H1 (cell line): ENCODE data around the gene CES4A. TPM values are rescaled to one million over a fixed set of nuclear protein-coding genes. Genes with fewer than 3 reads are reported as not detected.

ENCODE experiments used
- CTCF ChIA-PET: fragments of 300-600 bp; sonication (Branson Sonifier 250); formaldehyde crosslinking; loops from one replicate; lab custom pipeline; 2021; ENCODE audit not compliant: partially characterized antibody; lab: Charles Lee
- POLR2A ChIA-PET: fragments of 300-600 bp; sonication (Branson Sonifier 250); formaldehyde crosslinking; loops from one replicate; lab custom pipeline; 2021; ENCODE audit warnings: inconsistent platforms; ENCODE audit not compliant: partially characterized antibody; lab: Charles Lee
- DNase-seq, 2 experiments: peaks; one replicate each; pipeline versions ENCODE4 v3.0.0 to v3.0.0-alpha.2; 2010 to 2022; ENCODE audit warnings: low spot score in 2 of 2, low read depth in 1 of 2, mixed read lengths in 1 of 2
- FAIRE-seq: peaks from 2 replicates; lab custom pipeline; 2011; peaks lifted over from hg19 to GRCh38; lab: Jason Lieb, UNC
- H2AFZ ChIP-seq: 2 replicates; pipeline ENCODE4 v1.8.1; 2012; ENCODE audit warnings: low read length, inconsistent platforms
- H2AK5ac ChIP-seq: 2 replicates; pipeline ENCODE4 v1.6.1; 2013; ENCODE audit warnings: low read depth, low read length
- H2BK120ac ChIP-seq: replicated peaks from 2 replicates; pipeline ENCODE3; 2013; ENCODE audit warnings: low read depth, low read length, inconsistent platforms
- H2BK12ac ChIP-seq: 2 replicates; pipeline ENCODE4 v1.6.1; 2013; ENCODE audit warnings: low read depth, low read length
- H2BK15ac ChIP-seq: 2 replicates; pipeline ENCODE4 v1.6.1; 2013; ENCODE audit warnings: low read length
- H2BK20ac ChIP-seq: 2 replicates; pipeline ENCODE4 v1.6.1; 2013; ENCODE audit warnings: low read length
- H2BK5ac ChIP-seq: 2 replicates; pipeline ENCODE4 v1.6.1; 2013; ENCODE audit warnings: low read depth, low read length
- H3K14ac ChIP-seq: 2 replicates; pipeline ENCODE4 v1.6.1; 2013; ENCODE audit warnings: inconsistent platforms; ENCODE audit not compliant: insufficient read length
- H3K18ac ChIP-seq: 2 replicates; pipeline ENCODE4 v1.6.1; 2013; ENCODE audit warnings: low read length; ENCODE audit errors: extremely low read depth
- H3K23ac ChIP-seq: 2 replicates; pipeline ENCODE4 v1.6.1; 2013; ENCODE audit warnings: inconsistent platforms; ENCODE audit not compliant: insufficient read length
- H3K23me2 ChIP-seq: 2 replicates; pipeline ENCODE4 v1.6.1; 2013; ENCODE audit warnings: low read depth, low read length
- H3K27ac ChIP-seq: 2 replicates; pipeline ENCODE4 v1.6.1; 2011; ENCODE audit warnings: low read depth, low read length, inconsistent platforms
- H3K27me3 ChIP-seq, 4 experiments: replicated peaks in 1 of 4; 1 replicate in 1 of 4; 2 replicates in 3 of 4; pipeline versions ENCODE4 v1.6.1 to v1.8.1; 2011 to 2013; ENCODE audit warnings: low read length in 3 of 4, mild to moderate bottlenecking in 3 of 4, inconsistent platforms in 2 of 4, mixed read lengths in 2 of 4, moderate library complexity in 1 of 4; ENCODE audit not compliant: control insufficient read depth in 3 of 4, insufficient read depth in 3 of 4; ENCODE audit errors: extremely low read depth in 1 of 4
- H3K36me3 ChIP-seq, 4 experiments: 2 replicates each; pipeline versions ENCODE4 v1.6.1 to v1.8.1; 2011 to 2013; ENCODE audit warnings: mild to moderate bottlenecking in 4 of 4, low read length in 3 of 4, moderate library complexity in 2 of 4, control low read depth in 1 of 4, inconsistent platforms in 1 of 4; ENCODE audit not compliant: insufficient read depth in 4 of 4, control insufficient read depth in 2 of 4
- H3K4ac ChIP-seq: replicated peaks from 2 replicates; pipeline ENCODE3; 2013; ENCODE audit warnings: low read length, low read depth, mixed read lengths, inconsistent platforms; ENCODE audit not compliant: insufficient read length
- H3K4me1 ChIP-seq, 4 experiments: replicated peaks in 1 of 4; 1 replicate in 1 of 4; 2 replicates in 3 of 4; pipeline versions ENCODE4 v1.6.1 to v1.8.1; 2011 to 2013; ENCODE audit warnings: low read length in 3 of 4, inconsistent platforms in 2 of 4, mixed read lengths in 1 of 4; ENCODE audit not compliant: insufficient read depth in 4 of 4, control insufficient read depth in 3 of 4
- H3K4me2 ChIP-seq, 2 experiments: 2 replicates each; pipeline versions ENCODE4 v1.6.1 to v1.8.1; 2011 to 2013; ENCODE audit warnings: low read depth in 2 of 2, low read length in 2 of 2, control low read depth in 1 of 2, inconsistent platforms in 1 of 2, mild to moderate bottlenecking in 1 of 2; ENCODE audit not compliant: insufficient read depth in 1 of 2
- H3K4me3 ChIP-seq, 4 experiments: fragments of 200-600, 300-600 bp in 1 of 4; sonication (generic), shearing (Covaris generic), sonication (Bioruptor Twin) in 1 of 4; 2 replicates each; pipeline versions ENCODE4 v1.5.1 to v1.8.1; 2011 to 2016; ENCODE audit warnings: low read length in 4 of 4, low read depth in 3 of 4, control low read depth in 2 of 4, inconsistent platforms in 2 of 4, mild to moderate bottlenecking in 2 of 4, mixed read lengths in 1 of 4, moderate library complexity in 1 of 4; ENCODE audit not compliant: insufficient read depth in 2 of 4; ENCODE audit errors: extremely low read depth in 1 of 4
- H3K56ac ChIP-seq: replicated peaks from 2 replicates; pipeline ENCODE3; 2013; ENCODE audit warnings: low read depth, mild to moderate bottlenecking, mixed read lengths, low read length, inconsistent platforms; ENCODE audit not compliant: insufficient read length
- H3K79me1 ChIP-seq: 2 replicates; pipeline ENCODE4 v1.6.1; 2013; ENCODE audit warnings: low read depth, low read length, control low read depth
- H3K79me2 ChIP-seq, 2 experiments: 2 replicates each; pipeline versions ENCODE4 v1.6.1 to v1.8.1; 2012 to 2013; ENCODE audit warnings: low read length in 2 of 2, mild to moderate bottlenecking in 2 of 2, inconsistent platforms in 1 of 2; ENCODE audit not compliant: insufficient read depth in 2 of 2, control insufficient read depth in 1 of 2
- H3K9ac ChIP-seq, 4 experiments: replicated peaks in 1 of 4; 1 replicate in 1 of 4; 2 replicates in 3 of 4; pipeline versions ENCODE4 v1.6.1 to v1.8.1; 2011 to 2013; ENCODE audit warnings: low read depth in 3 of 4, low read length in 3 of 4, control low read depth in 2 of 4, mild to moderate bottlenecking in 2 of 4, moderate library complexity in 2 of 4, inconsistent platforms in 1 of 4; ENCODE audit errors: extremely low read depth in 1 of 4
- H3K9me3 ChIP-seq, 2 experiments: 2 replicates each; pipeline versions ENCODE4 v1.6.1 to v1.8.1; 2012 to 2013; ENCODE audit warnings: mild to moderate bottlenecking in 2 of 2, moderate library complexity in 2 of 2, control low read depth in 1 of 2, inconsistent platforms in 1 of 2, low read depth in 1 of 2, low read length in 1 of 2, mixed read lengths in 1 of 2; ENCODE audit not compliant: insufficient read depth in 2 of 2
- H4K20me1 ChIP-seq, 2 experiments: replicated peaks in 1 of 2; 2 replicates each; pipeline versions ENCODE3 to v1.8.1; 2011 to 2013; ENCODE audit warnings: inconsistent platforms in 2 of 2, low read length in 2 of 2, mild to moderate bottlenecking in 1 of 2; ENCODE audit not compliant: insufficient read depth in 2 of 2, control insufficient read depth in 1 of 2
- H4K5ac ChIP-seq: 2 replicates; pipeline ENCODE4 v1.6.1; 2013; ENCODE audit warnings: low read length, low read depth, mixed read lengths, inconsistent platforms; ENCODE audit not compliant: insufficient read length
- H4K8ac ChIP-seq: 2 replicates; pipeline ENCODE4 v1.8.0; 2013; ENCODE audit warnings: mild to moderate bottlenecking, moderate library complexity, low read length, inconsistent platforms; ENCODE audit not compliant: insufficient read depth; ENCODE audit errors: extremely low read depth
- H4K91ac ChIP-seq: replicated peaks from 2 replicates; pipeline ENCODE3; 2013; ENCODE audit warnings: low read length, mixed read lengths, inconsistent platforms; ENCODE audit not compliant: insufficient read length
- CTBP2 ChIP-seq: IDR thresholded peaks from 2 replicates; pipeline ENCODE4 v1.7.0; 2011; ENCODE audit warnings: borderline replicate concordance, mild to moderate bottlenecking, moderate library complexity, mixed read lengths, low read length; ENCODE audit not compliant: insufficient read depth, insufficient read length
- POLR2AphosphoS5 ChIP-seq: IDR thresholded peaks from 2 replicates; pipeline ENCODE4 v1.6.1; 2011; ENCODE audit warnings: low read depth, low read length
- RNF2 ChIP-seq: fragments of 200-900, 300-1000 bp; sonication (generic); IDR thresholded peaks from 2 replicates; pipeline ENCODE4 v1.7.1; 2016; ENCODE audit warnings: borderline replicate concordance, low read depth, mild to moderate bottlenecking, antibody characterized with exemption, low read length; ENCODE audit not compliant: poor library complexity, severe bottlenecking; ENCODE audit errors: missing control alignments
- SP4 ChIP-seq: IDR thresholded peaks from 2 replicates; pipeline ENCODE4 v1.6.1; 2012; ENCODE audit warnings: low read length, inconsistent platforms
- WGBS, 2 experiments: shearing (Covaris generic) in 1 of 2; methylation state at CpG; one replicate each; pipeline versions ENCODE4 v1.1.6 to v1.1.7; 2013 to 2015; ENCODE audit warnings: low lambda C conversion rate in 2 of 2, mixed read lengths in 2 of 2, inconsistent platforms in 1 of 2, low coverage in 1 of 2, missing lambda C conversion rate in 1 of 2; ENCODE audit not compliant: insufficient replicate concordance in 2 of 2, insufficient coverage in 1 of 2, insufficient read length in 1 of 2; ENCODE audit errors: extremely low coverage in 1 of 2, missing lambda C conversion rate in 1 of 2; 5-methylcytosine and 5-hydroxymethylcytosine counted together
- polyA plus RNA-seq, 7 experiments: library from polyadenylated mRNA; depleted of rRNA in 3 of 7; stranded (reverse) in 5 of 7; unstranded in 2 of 7; fragments of >200 nt in 5 of 7; fragments of 200-250 nt in 2 of 7; gene quantifications; 1 replicate in 5 of 7; 2 replicates in 1 of 7; 4 replicates in 1 of 7; pipeline versions ENCODE4 v1.2.1 to v1.2.3, GENCODE V29; 2011 to 2013; ENCODE audit warnings: missing spikeins in 2 of 7, mixed read lengths in 2 of 7
- total RNA-seq: library from RNA; stranded (reverse); fragmentation: NEBNext Ultra II Directional; extraction: Animal tissue kit (Norgen Biotek cat#: 25700); gene quantifications from 2 replicates; pipeline ENCODE4 v1.2.1, GENCODE V29; 2021
- TF ChIP-seq, protein P1 (sequence below): IDR thresholded peaks from 2 replicates; pipeline ENCODE4 v1.6.1; 2011; ENCODE audit warnings: low read length, improper control_type of control experiment

CES4A gene
- total and polyA plus RNA-seq, 2 of the 8 experiments (the other 6 are each of a cell fraction or from before 2014, with no cell fraction given) = 0.93 to 1.5 TPM

DNA sequence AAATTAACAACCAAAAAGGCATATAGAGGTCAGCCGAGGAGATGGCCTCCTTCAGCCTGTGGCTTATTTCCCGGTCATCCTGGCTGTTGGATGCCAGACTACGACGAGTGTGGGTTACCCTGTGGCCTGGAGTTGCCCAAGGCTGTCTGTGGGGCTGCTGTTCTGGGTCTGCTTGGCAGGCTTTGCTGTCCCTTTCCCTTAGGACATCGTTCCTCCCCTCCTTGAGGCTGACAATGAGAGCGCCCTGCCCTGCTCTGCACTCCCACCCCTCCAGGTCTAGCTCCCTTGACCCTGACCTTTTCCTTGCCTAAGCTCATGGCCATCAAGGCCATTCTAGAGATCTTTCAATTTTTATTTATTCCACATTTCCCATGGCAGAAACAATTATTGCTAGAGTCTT is 38.7 kb downstream of the CES4A start:
- ChIA-PET POLR2A (no interaction called here), CTCF (interaction anchor here (0.8 to 3.2 kb wide), 12 partner anchors 9 to 131 kb away, joined by 3 to 36 read pairs (median 4); partner anchors contain the start of gene B3GNT9)
- H2AK5ac ChIP-seq = no peak overlapping the region
- H3K23me2 ChIP-seq = peaks cover 5% of the 10 kb centered on the region; the same call in 1 of the 2 replicates
- FAIRE-seq (no peak), DNase-seq (peak in 1 of 2 experiments; percentile 22)
- H3K9me3 ChIP-seq = no peaks in the 10 kb centered on the region; a peak in 1 of 4 replicates
- no peak overlapping the region for H2BK15ac ChIP-seq
- no peak overlapping the region for H3K56ac ChIP-seq
- H3K4me3 ChIP-seq = no peak overlapping the region
- no peaks in the 10 kb centered on the region; the same call in 1 of the 2 replicates for H3K79me1 ChIP-seq
- H3K4ac ChIP-seq = no peak overlapping the region
- peaks cover 0 to 7% (median 3%) of the 10 kb centered on the region in 4 experiments; a peak in 2 of 7 replicates for H3K27me3 ChIP-seq
- H3K18ac ChIP-seq = no peak overlapping the region
- no peak overlapping the region for H4K5ac ChIP-seq
- no peak overlapping the region for H3K14ac ChIP-seq
- peaks cover 0 to 3% of the 10 kb centered on the region in 2 experiments for H4K20me1 ChIP-seq
- H4K8ac ChIP-seq = no peak overlapping the region; the same call in 1 of the 2 replicates
- H3K79me2 ChIP-seq = peaks cover 0 to 16% of the 10 kb centered on the region in 2 experiments; a peak in 2 of 4 replicates
- 92% methylated on average over 6 of the region's 6 CpGs; no CpG with 5 or more reads in 1 of the 2 experiments for WGBS, 2 experiments
- no peaks in the 10 kb centered on the region for H3K36me3 ChIP-seq
- no peak overlapping the region for H2BK5ac ChIP-seq
- H2BK20ac ChIP-seq = no peak overlapping the region
- H3K4me1 ChIP-seq = peaks cover 0 to 4% (median 1%) of the 10 kb centered on the region in 4 experiments; a peak in 2 of 7 replicates
- no peak overlapping the region for H4K91ac ChIP-seq
- H2BK120ac ChIP-seq = no peak overlapping the region
- H2BK12ac ChIP-seq = no peak overlapping the region
- no peak overlapping the region for H3K27ac ChIP-seq
- H2AFZ ChIP-seq = no peak overlapping the region
- no peak overlapping the region for H3K23ac ChIP-seq
- H3K9ac ChIP-seq = no peak overlapping the region
- no peak overlapping the region for H3K4me2 ChIP-seq
- TF ChIP-seq POLR2AphosphoS5 (no peak), SP4 (no peak), RNF2 (no peak), CTBP2 (no peak)
- TF ChIP-seq, protein P1, sequence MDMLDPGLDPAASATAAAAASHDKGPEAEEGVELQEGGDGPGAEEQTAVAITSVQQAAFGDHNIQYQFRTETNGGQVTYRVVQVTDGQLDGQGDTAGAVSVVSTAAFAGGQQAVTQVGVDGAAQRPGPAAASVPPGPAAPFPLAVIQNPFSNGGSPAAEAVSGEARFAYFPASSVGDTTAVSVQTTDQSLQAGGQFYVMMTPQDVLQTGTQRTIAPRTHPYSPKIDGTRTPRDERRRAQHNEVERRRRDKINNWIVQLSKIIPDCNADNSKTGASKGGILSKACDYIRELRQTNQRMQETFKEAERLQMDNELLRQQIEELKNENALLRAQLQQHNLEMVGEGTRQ = no peak
